HepG2 (cell line): Measurements from ENCODE around the gene CD72. TPM values are rescaled to one million over a fixed set of nuclear protein-coding genes. Genes with fewer than 3 reads are reported as not detected.
A peak's percentile ranks its signal among the peaks of the same experiment; 100 is the strongest.

Experiments
- CEBPZ ChIP-seq: IDR thresholded peaks from 2 replicates; pipeline ENCODE4 v1.6.1; 2012; ENCODE audit warnings: low read length, improper control_type of control experiment
- CENPBD1 ChIP-seq: sonication (generic); formaldehyde crosslinking; IDR thresholded peaks from 2 replicates; pipeline ENCODE4 v1.8.0; 2022; ENCODE audit warnings: missing genetic modification reagents, low read depth, mild to moderate bottlenecking, borderline replicate concordance
- CHD4 ChIP-seq: fragments of 200-600 bp; sonication (generic); IDR thresholded peaks from 2 replicates; pipeline ENCODE4 v1.7.0; 2017; ENCODE audit warnings: mild to moderate bottlenecking, low read length, borderline replicate concordance
- GRHL1 ChIP-seq: sonication (generic); formaldehyde crosslinking; conservative IDR thresholded peaks from 2 replicates; pipeline ENCODE4 v1.8.0; 2022; ENCODE audit warnings: missing genetic modification reagents
- KLF6 ChIP-seq: IDR thresholded peaks from 2 replicates; pipeline ENCODE4 v1.8.0; 2016; ENCODE audit warnings: missing biosample characterization, missing genetic modification reagents
- MAFK ChIP-seq, 2 experiments: IDR thresholded peaks in 1 of 2; conservative IDR thresholded peaks in 1 of 2; 2 replicates each; pipeline ENCODE4 v1.6.1; 2011; ENCODE audit warnings: improper control_type of control experiment in 2 of 2, low read length in 2 of 2
- MBD4 ChIP-seq: IDR thresholded peaks from 2 replicates; pipeline ENCODE4 v1.6.1; 2012; ENCODE audit warnings: low read length, inconsistent platforms, borderline replicate concordance
- MLLT10 ChIP-seq: sonication (generic); formaldehyde crosslinking; IDR thresholded peaks from 2 replicates; pipeline ENCODE4 v1.4.0; 2020; ENCODE audit warnings: missing genetic modification reagents
- NR2F2 ChIP-seq: IDR thresholded peaks from 2 replicates; pipeline ENCODE4 v1.6.1; 2012; ENCODE audit warnings: low read depth, inconsistent platforms, borderline replicate concordance
- PAX8 ChIP-seq: sonication (generic); formaldehyde crosslinking; IDR thresholded peaks from 2 replicates; pipeline ENCODE4 v1.8.0; 2022; ENCODE audit warnings: mild to moderate bottlenecking, missing genetic modification reagents, borderline replicate concordance
- PHB2 ChIP-seq: fragments of 450-650 bp; IDR thresholded peaks from 2 replicates; pipeline ENCODE4 v1.6.1; 2018; ENCODE audit not compliant: partially characterized antibody
- PRMT3 ChIP-seq: sonication (generic); formaldehyde crosslinking; IDR thresholded peaks from 2 replicates; pipeline ENCODE4 v1.8.1; 2022; ENCODE audit warnings: low read depth, mild to moderate bottlenecking, moderate library complexity, missing genetic modification reagents, borderline replicate concordance
- RNF2 ChIP-seq: fragments of 450-650 bp; conservative IDR thresholded peaks from 2 replicates; pipeline ENCODE4 v1.6.1; 2016; ENCODE audit warnings: low read depth
- SOX6 ChIP-seq, 2 experiments: fragments of 450-650 bp in 1 of 2; sonication (generic) in 1 of 2; formaldehyde crosslinking in 1 of 2; IDR thresholded peaks; 2 replicates each; pipeline versions ENCODE4 v1.4.0 to v1.6.1; 2017 to 2020; ENCODE audit warnings: antibody characterized with exemption in 1 of 2, mild to moderate bottlenecking in 1 of 2, missing genetic modification reagents in 1 of 2
- THAP7 ChIP-seq: sonication (generic); formaldehyde crosslinking; IDR thresholded peaks from 2 replicates; pipeline ENCODE4 v1.8.1; 2023; ENCODE audit warnings: mild to moderate bottlenecking, missing genetic modification reagents
- TRIM22 ChIP-seq: fragments of 450-650 bp; IDR thresholded peaks from 2 replicates; pipeline ENCODE4 v1.6.1; 2017
- ZBTB21 ChIP-seq: sonication (generic); formaldehyde crosslinking; IDR thresholded peaks from 2 replicates; pipeline ENCODE4 v1.4.0; 2020; ENCODE audit warnings: missing genetic modification reagents
- ZNF350 ChIP-seq: sonication (generic); formaldehyde crosslinking; IDR thresholded peaks from 2 replicates; pipeline ENCODE4 v1.4.0; 2020; ENCODE audit warnings: mild to moderate bottlenecking, low read depth, missing genetic modification reagents, borderline replicate concordance
- ZNF44 ChIP-seq: sonication (generic); formaldehyde crosslinking; IDR thresholded peaks from 2 replicates; pipeline ENCODE4 v1.5.1; 2020; ENCODE audit warnings: mild to moderate bottlenecking, missing genetic modification reagents
- ZNF713 ChIP-seq: sonication (generic); formaldehyde crosslinking; IDR thresholded peaks from 2 replicates; pipeline ENCODE4 v1.4.0; 2020; ENCODE audit warnings: mild to moderate bottlenecking, missing genetic modification reagents
- ZNF782 ChIP-seq: sonication (generic); formaldehyde crosslinking; IDR thresholded peaks from 2 replicates; pipeline ENCODE4 v1.4.0; 2020; ENCODE audit warnings: missing genetic modification reagents, mild to moderate bottlenecking, borderline replicate concordance
- polyA plus RNA-seq, 8 experiments: library from polyadenylated mRNA; depleted of rRNA in 3 of 8; stranded (reverse) in 7 of 8; unstranded in 1 of 8; fragments of >200 nt; fragmentation: Illumina TruSeq in 4 of 8; extraction: Trizol in 4 of 8; gene quantifications; 2 replicates each; pipeline versions ENCODE4 v1.2.1 to v1.2.3, GENCODE V29; 2011 to 2016; ENCODE audit warnings: low read depth in 4 of 8, missing spikeins in 1 of 8, mixed read lengths in 1 of 8; ENCODE audit not compliant: insufficient read depth in 1 of 8
- total RNA-seq, 5 experiments: library from RNA; depleted of rRNA; stranded (reverse); fragments of >200 nt; fragmentation: Illumina TruSeq; extraction: Trizol; gene quantifications; 2 replicates each; pipeline ENCODE4 v1.2.3, GENCODE V29; 2016; ENCODE audit warnings: low read depth in 1 of 5

The CD72 gene
- total and polyA plus RNA-seq, 2 of the 13 experiments (the other 11 are each of a cell fraction or from before 2014, with no cell fraction given), result 0.18 to 1.1 TPM

- TF ChIP-seq ZBTB21 (peak; percentile 91), GRHL1 (no peak), CENPBD1 (CRISPR knock-in tag) (no peak), PAX8 (CRISPR knock-in tag) (no peak), MAFK (conservative IDR thresholded peaks at IDR 0.05 in 1 of 2, IDR thresholded peaks at IDR 0.05 in 1 of 2; ENCODE audit: low read length in 2 of 2) (no peak), THAP7 (CRISPR knock-in tag) (peak; percentile 87; the same call in 1 of the 2 replicates), SOX6 (IDR thresholded peaks at IDR 0.05) (no peak), SOX6 (CRISPR knock-in tag; IDR thresholded peaks at IDR 0.05) (peak; percentile 83), TRIM22 (no peak), ZNF713 (CRISPR knock-in tag) (no peak), ZNF350 (CRISPR knock-in tag) (peak; percentile 98), RNF2 (no peak; the same call in none of the 2 replicates), NR2F2 (peak; percentile 65; the same call in 1 of the 2 replicates), ZNF782 (peak; percentile 12; the same call in 1 of the 2 replicates), CEBPZ (no peak), KLF6 (peak; percentile 89), ZNF44 (CRISPR knock-in tag) (peak; percentile 24; the same call in 1 of the 2 replicates), MLLT10 (CRISPR knock-in tag) (no peak), PHB2 (no peak), CHD4 (no peak), MBD4 (no peak; the same call in 1 of the 2 replicates), PRMT3 (CRISPR knock-in tag) (peak; percentile 94; the same call in 1 of the 2 replicates)
Measured at GRCh38 chr9:35657546-35658136, 39.4 kb upstream of the CD72 start, which contains the start of gene RMRP (continued).
